Endothelial cell (in vitro differentiated cells): ENCODE results near the gene NEBL. TPM values are rescaled to one million over a fixed set of nuclear protein-coding genes. Genes with fewer than 3 reads are reported as not detected.

ENCODE experiments used
- DNase-seq: peaks from one replicate; pipeline ENCODE4 v3.0.0; 2021; ENCODE audit warnings: low spot score
- H3K27ac Mint-ChIP-seq: one replicate; pipeline ENCODE4 v1.8.0; 2021; ENCODE audit warnings: mixed read lengths, inconsistent platforms; ENCODE audit not compliant: unreplicated experiment
- H3K27me3 Mint-ChIP-seq: one replicate; pipeline ENCODE4 v1.8.0; 2021; ENCODE audit warnings: mild to moderate bottlenecking, moderate library complexity, mixed read lengths, inconsistent platforms; ENCODE audit not compliant: unreplicated experiment
- H3K36me3 Mint-ChIP-seq: one replicate; pipeline ENCODE4 v1.8.0; 2021; ENCODE audit warnings: mild to moderate bottlenecking, low read depth, mixed read lengths, inconsistent platforms; ENCODE audit not compliant: unreplicated experiment
- H3K4me1 Mint-ChIP-seq: one replicate; pipeline ENCODE4 v1.8.0; 2021; ENCODE audit warnings: mild to moderate bottlenecking, mixed read lengths, inconsistent platforms; ENCODE audit not compliant: unreplicated experiment
- H3K4me3 Mint-ChIP-seq: one replicate; pipeline ENCODE4 v1.8.0; 2021; ENCODE audit warnings: mild to moderate bottlenecking, mixed read lengths, inconsistent platforms; ENCODE audit not compliant: unreplicated experiment
- H3K9me3 Mint-ChIP-seq: one replicate; pipeline ENCODE4 v1.8.0; 2021; ENCODE audit warnings: mixed read lengths, inconsistent platforms; ENCODE audit not compliant: unreplicated experiment
- total RNA-seq: library from RNA; stranded (reverse); fragmentation: NEBNext Ultra II Directional; extraction: Animal tissue kit (Norgen Biotek cat#: 25700); gene quantifications from one replicate; pipeline ENCODE4 v1.2.1, GENCODE V29; 2021; ENCODE audit not compliant: unreplicated experiment
- TF ChIP-seq, protein P1 (sequence below): fragments of 200-600 bp; sonication (generic); IDR thresholded peaks from one replicate; pipeline ENCODE4 v1.5.0; 2021; ENCODE audit warnings: antibody characterized with exemption; ENCODE audit not compliant: unreplicated experiment

NEBL gene
- total RNA-seq, 1 donor from 2014 or later: 1.7 TPM

DNA sequence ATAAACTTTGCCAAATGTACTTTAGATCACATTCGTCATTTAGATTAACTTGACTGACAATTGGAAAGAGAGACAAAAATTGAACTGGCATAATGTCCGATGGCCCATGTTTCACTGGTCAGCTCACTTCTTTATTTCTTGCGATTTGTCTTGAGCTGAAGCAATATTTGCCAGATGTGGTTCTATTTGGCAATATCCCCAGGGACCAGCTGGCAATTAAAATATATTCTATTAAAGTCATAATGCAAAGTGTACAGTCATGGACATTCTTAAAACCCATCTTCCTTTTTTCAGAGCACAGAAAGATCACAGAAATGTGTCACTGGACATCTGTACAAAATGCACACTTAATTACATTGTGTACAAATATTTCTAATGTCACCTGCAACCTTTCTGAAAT lies 26.3 kb downstream of the NEBL start:
- Mint-ChIP-seq H3K27ac (no peak overlapping the region), H3K27me3 (no peaks in the 10 kb centered on the region), H3K4me3 (no peak overlapping the region), H3K9me3 (no peaks in the 10 kb centered on the region), H3K4me1 (no peaks in the 10 kb centered on the region), H3K36me3 (no peaks in the 10 kb centered on the region)
- no peak for DNase-seq
- TF ChIP-seq, protein P1, sequence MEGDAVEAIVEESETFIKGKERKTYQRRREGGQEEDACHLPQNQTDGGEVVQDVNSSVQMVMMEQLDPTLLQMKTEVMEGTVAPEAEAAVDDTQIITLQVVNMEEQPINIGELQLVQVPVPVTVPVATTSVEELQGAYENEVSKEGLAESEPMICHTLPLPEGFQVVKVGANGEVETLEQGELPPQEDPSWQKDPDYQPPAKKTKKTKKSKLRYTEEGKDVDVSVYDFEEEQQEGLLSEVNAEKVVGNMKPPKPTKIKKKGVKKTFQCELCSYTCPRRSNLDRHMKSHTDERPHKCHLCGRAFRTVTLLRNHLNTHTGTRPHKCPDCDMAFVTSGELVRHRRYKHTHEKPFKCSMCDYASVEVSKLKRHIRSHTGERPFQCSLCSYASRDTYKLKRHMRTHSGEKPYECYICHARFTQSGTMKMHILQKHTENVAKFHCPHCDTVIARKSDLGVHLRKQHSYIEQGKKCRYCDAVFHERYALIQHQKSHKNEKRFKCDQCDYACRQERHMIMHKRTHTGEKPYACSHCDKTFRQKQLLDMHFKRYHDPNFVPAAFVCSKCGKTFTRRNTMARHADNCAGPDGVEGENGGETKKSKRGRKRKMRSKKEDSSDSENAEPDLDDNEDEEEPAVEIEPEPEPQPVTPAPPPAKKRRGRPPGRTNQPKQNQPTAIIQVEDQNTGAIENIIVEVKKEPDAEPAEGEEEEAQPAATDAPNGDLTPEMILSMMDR: no peak

GRCh38 chr10:20863008-20863407 lies 34.1 kb downstream of the NEBL start:
- Mint-ChIP-seq H3K4me1 (no peaks in the 10 kb centered on the region), H3K4me3 (no peak overlapping the region), H3K27ac (no peak overlapping the region), H3K27me3 (peaks cover 5% of the 10 kb centered on the region), H3K36me3 (no peaks in the 10 kb centered on the region), H3K9me3 (no peaks in the 10 kb centered on the region)
- TF ChIP-seq, protein P1: no peak
- no peak for DNase-seq

DNA sequence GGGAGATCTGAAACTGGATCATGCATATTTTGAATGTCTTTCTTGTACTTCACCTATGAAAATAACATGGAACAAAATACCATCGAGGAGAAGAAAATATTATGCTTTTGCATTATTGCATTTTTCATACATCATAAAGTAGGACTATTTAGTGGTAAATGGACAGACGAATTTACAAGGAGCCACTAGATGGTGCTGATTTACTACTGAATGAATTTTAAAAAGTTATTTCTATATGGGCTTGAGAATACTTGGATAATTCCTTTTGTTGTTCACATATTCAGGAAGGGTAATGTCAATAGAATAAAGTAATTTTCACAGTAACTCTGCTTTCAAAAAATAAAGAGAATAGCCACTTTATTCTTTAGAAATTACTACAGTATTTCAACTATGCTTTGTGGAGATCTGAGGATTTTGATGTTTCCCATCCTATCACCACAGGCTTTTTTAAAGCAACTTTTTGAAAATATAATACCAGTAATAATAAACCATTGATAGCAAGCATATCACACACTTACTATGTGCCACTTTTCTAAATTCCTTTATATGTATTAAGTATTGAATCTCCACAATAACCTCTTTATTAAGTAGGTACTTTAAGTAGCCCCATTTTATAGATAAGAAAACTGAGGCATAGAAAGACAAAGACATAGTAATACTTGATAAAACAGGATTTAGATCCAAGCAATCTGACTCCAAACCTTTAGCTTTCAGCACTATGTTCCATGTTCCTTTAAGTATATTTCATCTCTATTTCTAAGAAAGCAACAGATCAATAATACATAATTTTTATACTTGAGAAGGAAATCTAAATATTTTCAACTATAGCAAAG lies 38.6 kb downstream of the NEBL start:
- TF ChIP-seq, protein P1: peak; percentile 64
- Mint-ChIP-seq H3K27ac (no peak overlapping the region), H3K27me3 (peaks cover 9% of the 10 kb centered on the region), H3K4me3 (no peak overlapping the region), H3K4me1 (no peaks in the 10 kb centered on the region), H3K36me3 (no peaks in the 10 kb centered on the region), H3K9me3 (no peaks in the 10 kb centered on the region)
- no peak for DNase-seq

DNA sequence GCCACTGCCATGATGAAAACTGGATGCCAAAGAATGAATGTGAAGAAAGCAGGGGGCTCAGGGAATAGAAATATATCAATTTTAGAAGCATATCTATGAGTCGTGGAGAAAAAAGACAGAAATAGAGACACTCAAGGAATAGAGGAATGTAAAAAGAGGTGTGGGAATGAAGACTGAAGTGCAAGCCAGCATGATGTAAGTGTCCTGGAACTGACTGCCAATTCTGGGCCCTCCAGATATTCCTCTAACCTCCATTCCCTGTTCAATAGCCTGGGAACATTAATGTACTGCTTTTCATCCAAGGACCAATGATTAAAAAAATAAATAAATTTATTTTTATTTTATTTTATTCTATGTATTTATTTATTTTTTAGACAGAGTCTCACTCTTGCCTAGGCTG lies 40.6 kb downstream of the NEBL start:
- Mint-ChIP-seq H3K27ac (no peak overlapping the region), H3K9me3 (no peaks in the 10 kb centered on the region)
- TF ChIP-seq, protein P1: no peak

GRCh38 chr10:20855398-20856038 lies 41.6 kb downstream of the NEBL start:
- Mint-ChIP-seq H3K27me3 (peaks cover 4% of the 10 kb centered on the region), H3K9me3 (no peaks in the 10 kb centered on the region), H3K36me3 (no peaks in the 10 kb centered on the region), H3K4me1 (no peaks in the 10 kb centered on the region), H3K4me3 (no peak overlapping the region), H3K27ac (no peak overlapping the region)
- TF ChIP-seq, protein P1: peak; percentile 61
- DNase-seq: no peak

More for the DNA sequence above, 40.6 kb downstream of the NEBL start:
- H3K4me3 Mint-ChIP-seq: no peak overlapping the region
- no peaks in the 10 kb centered on the region for H3K4me1 Mint-ChIP-seq
- DNase-seq: no peak
- no peaks in the 10 kb centered on the region for H3K36me3 Mint-ChIP-seq
- peaks cover 6% of the 10 kb centered on the region for H3K27me3 Mint-ChIP-seq
